H1 (cell line): ENCODE results near the gene ZFHX2. TPM values are rescaled to one million over a fixed set of nuclear protein-coding genes. Genes with fewer than 3 reads are reported as not detected.

ENCODE experiments used
- CBX5 ChIP-seq: fragments of 300-800, 300-1000 bp; sonication (generic); IDR thresholded peaks from 2 replicates; pipeline ENCODE4 v1.7.1; 2016; ENCODE audit warnings: antibody characterized with exemption, low read length, low read depth
- KDM1A ChIP-seq: fragments of 200-600, 300-600 bp; sonication (generic); IDR thresholded peaks from 2 replicates; pipeline ENCODE4 v1.7.1; 2016; ENCODE audit warnings: mild to moderate bottlenecking, low read length, borderline replicate concordance
- RAD21 ChIP-seq, 2 experiments: IDR thresholded peaks in 1 of 2; conservative IDR thresholded peaks in 1 of 2; 2 replicates each; pipeline ENCODE4 v1.6.1; 2011; ENCODE audit warnings: low read depth in 2 of 2, low read length in 2 of 2, improper control_type of control experiment in 1 of 2, inconsistent platforms in 1 of 2, mild to moderate bottlenecking in 1 of 2, moderate library complexity in 1 of 2
- RFX5 ChIP-seq: IDR thresholded peaks from 2 replicates; pipeline ENCODE4 v1.6.1; 2011; ENCODE audit warnings: low read depth, low read length, improper control_type of control experiment, borderline replicate concordance
- SP2 ChIP-seq: IDR thresholded peaks from 2 replicates; pipeline ENCODE4 v1.6.1; 2012; ENCODE audit warnings: mild to moderate bottlenecking, low read length, inconsistent platforms
- SP4 ChIP-seq: IDR thresholded peaks from 2 replicates; pipeline ENCODE4 v1.6.1; 2012; ENCODE audit warnings: low read length, inconsistent platforms
- TCF12 ChIP-seq: IDR thresholded peaks from 2 replicates; pipeline ENCODE4 v1.6.1; 2011; ENCODE audit warnings: low read depth, mild to moderate bottlenecking, low read length
- polyA plus RNA-seq, 7 experiments: library from polyadenylated mRNA; depleted of rRNA in 3 of 7; stranded (reverse) in 5 of 7; unstranded in 2 of 7; fragments of >200 nt in 5 of 7; fragments of 200-250 nt in 2 of 7; gene quantifications; 1 replicate in 5 of 7; 2 replicates in 1 of 7; 4 replicates in 1 of 7; pipeline versions ENCODE4 v1.2.1 to v1.2.3, GENCODE V29; 2011 to 2013; ENCODE audit warnings: missing spikeins in 2 of 7, mixed read lengths in 2 of 7
- total RNA-seq: library from RNA; stranded (reverse); fragmentation: NEBNext Ultra II Directional; extraction: Animal tissue kit (Norgen Biotek cat#: 25700); gene quantifications from 2 replicates; pipeline ENCODE4 v1.2.1, GENCODE V29; 2021
- TF ChIP-seq, protein P1 (sequence below): IDR thresholded peaks from 2 replicates; pipeline ENCODE4 v1.6.1; 2012; ENCODE audit warnings: inconsistent platforms

Gene ZFHX2
- total and polyA plus RNA-seq, 2 of the 8 experiments (the other 6 are each of a cell fraction or from before 2014, with no cell fraction given), result 2.7 to 27.0 TPM

GRCh38 chr14:23528555-23528954 lies 23.0 kb downstream of the ZFHX2 start (continued):
- TF ChIP-seq SP4 (no peak), KDM1A (no peak), RAD21 (IDR thresholded peaks at IDR 0.05 in 1 of 2, conservative IDR thresholded peaks at IDR 0.05 in 1 of 2; ENCODE audit: low read depth in 2 of 2, low read length in 2 of 2) (peak; percentile 34 to 50; a peak in 3 of 4 replicates), CBX5 (no peak), RFX5 (no peak), TCF12 (no peak), SP2 (no peak)
- TF ChIP-seq, protein P1, sequence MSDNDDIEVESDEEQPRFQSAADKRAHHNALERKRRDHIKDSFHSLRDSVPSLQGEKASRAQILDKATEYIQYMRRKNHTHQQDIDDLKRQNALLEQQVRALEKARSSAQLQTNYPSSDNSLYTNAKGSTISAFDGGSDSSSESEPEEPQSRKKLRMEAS, result no peak
